ENCODE data around the gene URB2. TPM values are rescaled to one million over a fixed set of nuclear protein-coding genes. Genes with fewer than 3 reads are reported as not detected.

The URB2 gene
- total and polyA plus RNA-seq, 10 of the 15 experiments (the other 5 are each of a cell fraction or from before 2014, with no cell fraction given) = 2.7 to 24.0 (median 16.9) TPM

GRCh38 chr1:229623225-229623624 lies 2.8 kb upstream of the URB2 start:
- no peak for FAIRE-seq
- CTCF ChIA-PET = interaction anchor here (1.2 to 3.8 kb wide), 5 partner anchors 26 to 66 kb away, joined by 4 to 22 read pairs (median 6); partner anchors contain the start of gene ABCB10
- in situ Hi-C loops (cut with MboI) (no loop called here), intact Hi-C loops (cut with micrococcal nuclease; ENCODE audit: unreplicated experiment) (no loop called here)
- Histone ChIP-seq H3K36me3 (ENCODE audit: control insufficient read depth in 2 of 2, insufficient read depth in 2 of 2, low read length in 1 of 2) (no peaks in the 10 kb centered on the region; a peak in 1 of 4 replicates), H3K4me1 (ENCODE audit: control insufficient read depth, insufficient read depth, low read length) (peaks cover 24% of the 10 kb centered on the region), H3K4me3 (peak overlapping the region; percentile 96; the same call in 1 of the 2 replicates), H3K79me2 (ENCODE audit: control insufficient read depth, insufficient read depth, low read length) (peaks cover 87% of the 10 kb centered on the region), H3K9me3 (replicated peaks; ENCODE audit: control insufficient read depth, insufficient read depth, low read length) (no peaks in the 10 kb centered on the region), H4K20me1 (ENCODE audit: control insufficient read depth, insufficient read depth) (no peaks in the 10 kb centered on the region), H2AFZ (ENCODE audit: control insufficient read depth, low read depth, low read length) (no peak overlapping the region), H3K27ac (ENCODE audit: control insufficient read depth, insufficient read depth) (no peak overlapping the region), H3K4me2 (ENCODE audit: control insufficient read depth, insufficient read depth) (peak overlapping the region; percentile 74), H3K27me3 (replicated peaks in 1 of 2; ENCODE audit: control insufficient read depth in 2 of 2, insufficient read depth in 2 of 2, low read length in 1 of 2) (no peaks in the 10 kb centered on the region), H3K9ac (ENCODE audit: control insufficient read depth, insufficient read depth, low read length) (no peak overlapping the region)
- no peak for ATAC-seq
- POLR2A ChIA-PET = interaction anchor here (4.4 kb wide), 1 partner anchor 65 kb away, joined by 33 read pairs; the partner anchor contains the start of gene ABCB10
- 74% methylated on average over 5 of the region's 5 CpGs for WGBS (ENCODE audit: insufficient coverage, insufficient replicate concordance, low lambda C conversion rate, missing lambda C conversion rate)
- SMC1A ChIA-PET (ENCODE audit: uncharacterized antibody, unreplicated experiment) = interaction anchor here (0.8 to 2.9 kb wide), 10 partner anchors 8 to 65 kb away, joined by 3 to 25 read pairs (median 4); partner anchors contain the start of gene ABCB10
- RAD21 ChIA-PET (ENCODE audit: unreplicated experiment) = interaction anchor here (0.7 to 3.5 kb wide), 4 partner anchors 9 to 143 kb away, joined by 3 to 25 read pairs (median 4); partner anchors contain the start of gene ABCB10
- DNase-seq (ENCODE audit: low read depth, low spot score) = no peak
- TF ChIP-seq SPI1 (IDR thresholded peaks at IDR 0.05; ENCODE audit: borderline replicate concordance, insufficient read depth, low read depth, low read length) = no peak
- TF ChIP-seq ZNF274 (IDR thresholded peaks at IDR 0.05; ENCODE audit: insufficient read depth, insufficient read length) = no peak
- no peak for TF ChIP-seq SMC3 (IDR thresholded peaks at IDR 0.05; ENCODE audit: borderline replicate concordance, low read length)
- TF ChIP-seq SP1 (IDR thresholded peaks at IDR 0.05; ENCODE audit: low read depth, low read length) = no peak
- TF ChIP-seq DPF2 (IDR thresholded peaks at IDR 0.05) = no peak
- no peak for TF ChIP-seq CEBPB (IDR thresholded peaks at IDR 0.05; ENCODE audit: borderline replicate concordance in 1 of 2, low read depth in 2 of 2, low read length in 2 of 2)
- no peak for TF ChIP-seq RCOR1 (conservative IDR thresholded peaks at IDR 0.05; ENCODE audit: low read depth, low read length)
- TF ChIP-seq TCF7 (IDR thresholded peaks at IDR 0.05; ENCODE audit: borderline replicate concordance) = no peak
- TF ChIP-seq, protein P1, sequence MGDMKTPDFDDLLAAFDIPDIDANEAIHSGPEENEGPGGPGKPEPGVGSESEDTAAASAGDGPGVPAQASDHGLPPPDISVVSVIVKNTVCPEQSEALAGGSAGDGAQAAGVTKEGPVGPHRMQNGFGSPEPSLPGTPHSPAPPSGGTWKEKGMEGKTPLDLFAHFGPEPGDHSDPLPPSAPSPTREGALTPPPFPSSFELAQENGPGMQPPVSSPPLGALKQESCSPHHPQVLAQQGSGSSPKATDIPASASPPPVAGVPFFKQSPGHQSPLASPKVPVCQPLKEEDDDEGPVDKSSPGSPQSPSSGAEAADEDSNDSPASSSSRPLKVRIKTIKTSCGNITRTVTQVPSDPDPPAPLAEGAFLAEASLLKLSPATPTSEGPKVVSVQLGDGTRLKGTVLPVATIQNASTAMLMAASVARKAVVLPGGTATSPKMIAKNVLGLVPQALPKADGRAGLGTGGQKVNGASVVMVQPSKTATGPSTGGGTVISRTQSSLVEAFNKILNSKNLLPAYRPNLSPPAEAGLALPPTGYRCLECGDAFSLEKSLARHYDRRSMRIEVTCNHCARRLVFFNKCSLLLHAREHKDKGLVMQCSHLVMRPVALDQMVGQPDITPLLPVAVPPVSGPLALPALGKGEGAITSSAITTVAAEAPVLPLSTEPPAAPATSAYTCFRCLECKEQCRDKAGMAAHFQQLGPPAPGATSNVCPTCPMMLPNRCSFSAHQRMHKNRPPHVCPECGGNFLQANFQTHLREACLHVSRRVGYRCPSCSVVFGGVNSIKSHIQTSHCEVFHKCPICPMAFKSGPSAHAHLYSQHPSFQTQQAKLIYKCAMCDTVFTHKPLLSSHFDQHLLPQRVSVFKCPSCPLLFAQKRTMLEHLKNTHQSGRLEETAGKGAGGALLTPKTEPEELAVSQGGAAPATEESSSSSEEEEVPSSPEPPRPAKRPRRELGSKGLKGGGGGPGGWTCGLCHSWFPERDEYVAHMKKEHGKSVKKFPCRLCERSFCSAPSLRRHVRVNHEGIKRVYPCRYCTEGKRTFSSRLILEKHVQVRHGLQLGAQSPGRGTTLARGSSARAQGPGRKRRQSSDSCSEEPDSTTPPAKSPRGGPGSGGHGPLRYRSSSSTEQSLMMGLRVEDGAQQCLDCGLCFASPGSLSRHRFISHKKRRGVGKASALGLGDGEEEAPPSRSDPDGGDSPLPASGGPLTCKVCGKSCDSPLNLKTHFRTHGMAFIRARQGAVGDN (IDR thresholded peaks at IDR 0.05) = no peak
- TF ChIP-seq ZNF24 (IDR thresholded peaks at IDR 0.05) = no peak
- no peak for TF ChIP-seq MTA3 (IDR thresholded peaks at IDR 0.05; ENCODE audit: borderline replicate concordance, low read length)
- TF ChIP-seq, protein P2, sequence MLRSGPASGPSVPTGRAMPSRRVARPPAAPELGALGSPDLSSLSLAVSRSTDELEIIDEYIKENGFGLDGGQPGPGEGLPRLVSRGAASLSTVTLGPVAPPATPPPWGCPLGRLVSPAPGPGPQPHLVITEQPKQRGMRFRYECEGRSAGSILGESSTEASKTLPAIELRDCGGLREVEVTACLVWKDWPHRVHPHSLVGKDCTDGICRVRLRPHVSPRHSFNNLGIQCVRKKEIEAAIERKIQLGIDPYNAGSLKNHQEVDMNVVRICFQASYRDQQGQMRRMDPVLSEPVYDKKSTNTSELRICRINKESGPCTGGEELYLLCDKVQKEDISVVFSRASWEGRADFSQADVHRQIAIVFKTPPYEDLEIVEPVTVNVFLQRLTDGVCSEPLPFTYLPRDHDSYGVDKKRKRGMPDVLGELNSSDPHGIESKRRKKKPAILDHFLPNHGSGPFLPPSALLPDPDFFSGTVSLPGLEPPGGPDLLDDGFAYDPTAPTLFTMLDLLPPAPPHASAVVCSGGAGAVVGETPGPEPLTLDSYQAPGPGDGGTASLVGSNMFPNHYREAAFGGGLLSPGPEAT (IDR thresholded peaks at IDR 0.05; ENCODE audit: low read depth) = no peak
- no peak for TF ChIP-seq STAT3 (IDR thresholded peaks at IDR 0.05; ENCODE audit: low read depth, low read length)
- no TSS peak for BruUV-seq (replicated peaks)

All from GM12878 (cell line).